Lung (tissue), 12 donors: ENCODE data around the gene TOM1. TPM values are rescaled to one million over a fixed set of nuclear protein-coding genes. Genes with fewer than 3 reads are reported as not detected.

Experiments used
- ATAC-seq: fragments of 200-7000 bp; cut with Tn5 transposase; one replicate; pipeline ENCODE4 v1.9.1; 2020; ENCODE audit warnings: moderate number of reproducible peaks; ENCODE audit not compliant: insufficient read depth, low FRiP score
- DNase-seq, 3 donors: peaks; one replicate each; pipeline ENCODE4 v3.0.0-alpha.2; 2013 to 2017
- H3K27ac ChIP-seq, 2 donors: one replicate each; pipeline ENCODE4 v1.5.1; 2013; ENCODE audit warnings: mild to moderate bottlenecking in 2 of 2, moderate library complexity in 2 of 2, control low read depth in 1 of 2, inconsistent platforms in 1 of 2, low read depth in 1 of 2, low read length in 1 of 2
- H3K27me3 ChIP-seq, 3 donors: one replicate each; pipeline ENCODE4 v1.5.1; 2013; ENCODE audit warnings: low read length in 2 of 3; ENCODE audit not compliant: control insufficient read depth in 3 of 3, insufficient read depth in 3 of 3
- H3K36me3 ChIP-seq, 4 donors: one replicate each; pipeline ENCODE4 v1.5.1; 2013; ENCODE audit warnings: low read length in 4 of 4, mild to moderate bottlenecking in 1 of 4, moderate library complexity in 1 of 4; ENCODE audit not compliant: control insufficient read depth in 4 of 4, insufficient read depth in 4 of 4
- H3K4me1 ChIP-seq, 5 donors: one replicate each; pipeline ENCODE4 v1.5.1; 2013; ENCODE audit warnings: low read length in 5 of 5, mild to moderate bottlenecking in 2 of 5, moderate library complexity in 1 of 5; ENCODE audit not compliant: control insufficient read depth in 5 of 5, insufficient read depth in 5 of 5
- H3K4me3 ChIP-seq: one replicate; pipeline ENCODE4 v1.5.1; 2013; ENCODE audit warnings: mild to moderate bottlenecking, control low read depth, moderate library complexity
- H3K9ac ChIP-seq, 2 donors: one replicate each; pipeline ENCODE4 v1.5.1; 2013; ENCODE audit warnings: low read length in 2 of 2, control low read depth in 1 of 2; ENCODE audit not compliant: insufficient read depth in 1 of 2
- H3K9me3 ChIP-seq, 4 donors: one replicate each; pipeline ENCODE4 v1.5.1; 2013; ENCODE audit warnings: low read length in 3 of 4, mild to moderate bottlenecking in 1 of 4, moderate library complexity in 1 of 4; ENCODE audit not compliant: control insufficient read depth in 4 of 4, insufficient read depth in 3 of 4
- CTCF ChIP-seq: IDR thresholded peaks from 2 replicates; pipeline ENCODE4 v1.5.1; 2012; ENCODE audit warnings: mild to moderate bottlenecking; ENCODE audit errors: control extremely low read depth, extremely low read depth
- WGBS, 2 donors: extraction: QIAGEN DNeasy Blood & Tissue Kit; methylation state at CpG; one replicate each; pipeline ENCODE4 v1.1.7; 2013; 5-methylcytosine and 5-hydroxymethylcytosine counted together
- polyA plus RNA-seq, 2 donors: library from polyadenylated mRNA; stranded (reverse); fragments of 200-250 nt; gene quantifications; one replicate each; pipeline ENCODE4 v1.2.1, GENCODE V29; 2013
- total RNA-seq, 2 donors: library from RNA; depleted of rRNA in 1 of 2; stranded (reverse); fragments of >200 nt in 1 of 2; gene quantifications; one replicate each; pipeline ENCODE4 v1.2.1, GENCODE V29; 2014 to 2021
- donor health status: control.
- donor health status: control.
- donor health status: Bipolar disorder and iron deficiency.
- donor health status: healthy.
- donor health status: DM: yes; HTN: yes; CAD: no.

The TOM1 gene
- total and polyA plus RNA-seq, 4 donors, result 53.4 to 131 (median 72.6) TPM

GRCh38 chr22:35325209-35325608 is 25.5 kb downstream of the TOM1 start:
- no peak overlapping the region for H3K27ac ChIP-seq
- no peak overlapping the region for H3K4me3 ChIP-seq
- H3K36me3 ChIP-seq, result peaks cover 22 to 60% (median 36%) of the 10 kb centered on the region in 4 donors
- H3K27me3 ChIP-seq, result no peaks in the 10 kb centered on the region
- DNase-seq, result no peak
- H3K9ac ChIP-seq, result no peak overlapping the region
- no peak for ATAC-seq
- no peak for TF ChIP-seq CTCF
- peaks cover 0 to 1% (median 0%) of the 10 kb centered on the region in 5 donors for H3K4me1 ChIP-seq
- peaks cover 0 to under 1% (median 0%) of the 10 kb centered on the region in 4 donors for H3K9me3 ChIP-seq
- WGBS, 2 donors, result 93 to 94% methylated on average over 5 of the region's 5 CpGs

- peaks cover 0 to 2% (median 0%) of the 10 kb centered on the region in 4 donors for H3K9me3 ChIP-seq
- no peak overlapping the region for H3K27ac ChIP-seq
- peaks cover 24 to 55% (median 44%) of the 10 kb centered on the region in 4 donors for H3K36me3 ChIP-seq
- H3K4me1 ChIP-seq, result peaks cover 0 to 5% (median 0%) of the 10 kb centered on the region in 5 donors
- no peak overlapping the region for H3K4me3 ChIP-seq
- ATAC-seq (no peak), DNase-seq (no peak)
- no peak overlapping the region for H3K9ac ChIP-seq
- H3K27me3 ChIP-seq, result no peaks in the 10 kb centered on the region
- 95 to 96% methylated on average over 17 of the region's 17 CpGs for WGBS, 2 donors
- no peak for TF ChIP-seq CTCF
Measured at GRCh38 chr22:35326854-35327562, 27.3 kb downstream of the TOM1 start.

- ATAC-seq (no peak), DNase-seq (no peak)
- no peaks in the 10 kb centered on the region for H3K27me3 ChIP-seq
- WGBS, 2 donors, result 86 to 92% methylated on average over 21 of the region's 21 CpGs
- no peak for TF ChIP-seq CTCF
- peaks cover 24 to 53% (median 47%) of the 10 kb centered on the region in 4 donors for H3K36me3 ChIP-seq
- peak overlapping the region in 1 of 2 donors; percentile 49 for H3K27ac ChIP-seq
- no peak overlapping the region for H3K9ac ChIP-seq
- H3K4me3 ChIP-seq, result no peak overlapping the region
- peaks cover 0 to 5% (median 0%) of the 10 kb centered on the region in 5 donors for H3K4me1 ChIP-seq
- H3K9me3 ChIP-seq, result peaks cover 0 to 2% (median 0%) of the 10 kb centered on the region in 4 donors
Measured at GRCh38 chr22:35327690-35328471, 28.2 kb downstream of the TOM1 start.
